Spleen (tissue), 11 donors: ENCODE measurements around the gene CDC42EP2. TPM values are rescaled to one million over a fixed set of nuclear protein-coding genes. Genes with fewer than 3 reads are reported as not detected.
A peak's percentile ranks its signal among the peaks of the same experiment; 100 is the strongest.

Experiments used
- DNase-seq: peaks from one replicate; pipeline ENCODE4 v3.0.0-alpha.2; 2020
- H3K27ac ChIP-seq, 8 donors: fragments of 200-600 bp; sonication (generic) in 7 of 8; 1 replicate in 4 of 8; 2 replicates in 4 of 8; pipeline versions ENCODE4 v1.5.0 to v1.8.0; 2016 to 2021; ENCODE audit warnings: inconsistent platforms in 4 of 8, mild to moderate bottlenecking in 4 of 8, moderate library complexity in 1 of 8
- H3K27me3 ChIP-seq, 7 donors: fragments of 200-600 bp; sonication (generic) in 6 of 7; replicated peaks in 1 of 7; 1 replicate in 4 of 7; 2 replicates in 3 of 7; pipeline versions ENCODE4 v1.5.0 to v1.8.0; 2016 to 2021; ENCODE audit warnings: inconsistent platforms in 3 of 7, mild to moderate bottlenecking in 1 of 7
- H3K36me3 ChIP-seq, 6 donors: fragments of 200-600 bp; sonication (generic) in 5 of 6; 1 replicate in 4 of 6; 2 replicates in 2 of 6; pipeline versions ENCODE4 v1.5.0 to v1.8.0; 2016 to 2021; ENCODE audit warnings: inconsistent platforms in 2 of 6
- H3K4me1 ChIP-seq, 6 donors: fragments of 200-600 bp; sonication (generic) in 5 of 6; 1 replicate in 3 of 6; 2 replicates in 3 of 6; pipeline versions ENCODE4 v1.5.0 to v1.8.0; 2016 to 2021; ENCODE audit warnings: inconsistent platforms in 3 of 6
- H3K4me3 ChIP-seq, 8 donors: fragments of 200-600 bp; sonication (generic) in 7 of 8; 1 replicate in 4 of 8; 2 replicates in 4 of 8; pipeline versions ENCODE4 v1.5.0 to v1.8.0; 2016 to 2021; ENCODE audit warnings: inconsistent platforms in 4 of 8, mild to moderate bottlenecking in 4 of 8, moderate library complexity in 2 of 8
- H3K9me3 ChIP-seq, 8 donors: fragments of 200-600 bp; sonication (generic) in 7 of 8; 1 replicate in 4 of 8; 2 replicates in 4 of 8; pipeline versions ENCODE4 v1.5.0 to v1.8.0; 2016 to 2021; ENCODE audit warnings: inconsistent platforms in 4 of 8
- CTCF ChIP-seq, 11 experiments: fragments of 200-600 bp in 7 of 11; fragments of 450-650 bp in 4 of 11; sonication (generic) in 4 of 11; IDR thresholded peaks in 8 of 11; conservative IDR thresholded peaks in 3 of 11; 1 replicate in 7 of 11; 2 replicates in 4 of 11; pipeline versions ENCODE4 v1.4.0 to v1.8.0; 2016 to 2021; ENCODE audit warnings: antibody characterized with exemption in 11 of 11, inconsistent platforms in 4 of 11, mild to moderate bottlenecking in 1 of 11
- POLR2A ChIP-seq, 3 donors: fragments of 450-650 bp; IDR thresholded peaks; one replicate each; pipeline ENCODE4 v1.5.1; 2017; ENCODE audit warnings: antibody characterized with exemption in 3 of 3, mild to moderate bottlenecking in 1 of 3
- POLR2AphosphoS5 ChIP-seq, 3 donors: sonication (generic); formaldehyde crosslinking; IDR thresholded peaks; one replicate each; pipeline ENCODE4 v1.5.1; 2017; ENCODE audit warnings: antibody characterized with exemption in 3 of 3
- WGBS, 5 donors: extraction: QIAGEN DNeasy Blood & Tissue Kit in 3 of 5; methylation state at CpG; one replicate each; pipeline versions ENCODE4 v1.1.5 to v1.1.7; 2013 to 2018; 5-methylcytosine and 5-hydroxymethylcytosine counted together
- intact Hi-C: fragments of 100-400 bp; cut with DNase I; formaldehyde crosslinking; loops from one replicate; pipeline ENCODE4 v1.15.0; 2023; ENCODE audit warnings: low total_unique reads
- polyA plus RNA-seq, 3 donors: library from polyadenylated mRNA; stranded (reverse); fragments of 200-250 nt; gene quantifications; one replicate each; pipeline ENCODE4 v1.2.1, GENCODE V29; 2013
- total RNA-seq, 7 donors: library from RNA; depleted of rRNA in 3 of 7; stranded (reverse); fragments of >200 nt in 3 of 7; fragmentation: NEBNext Ultra II Directional in 4 of 7; extraction: Animal tissue kit (Norgen Biotek cat#: 25700) in 4 of 7; gene quantifications; one replicate each; pipeline versions ENCODE4 v1.1.0 to v1.2.1, GENCODE V29; 2016 to 2021
- donor health status: healthy with polysubstance abuse.
- donor health status: DM: no; HTN: no; CAD: no; lungs with moderate emphysema.
- donor health status: DM: no; HTN: no; CAD: no.
- donor health status: Bipolar disorder and iron deficiency.
- donor health status: healthy.
- donor health status: DM: no; HTN: no; CAD: no.
- donor health status: DM: yes; HTN: yes; CAD: no.

CDC42EP2 gene
- total and polyA plus RNA-seq, 10 donors: 4.2 to 48.0 (median 20.9) TPM

GRCh38 chr11:65301491-65302329 is 13.0 kb upstream of the CDC42EP2 start:
- Histone ChIP-seq H3K27me3 (no peaks in the 10 kb centered on the region), H3K27ac (peak overlapping the region in 7 of 8 donors; percentile 3 to 95 (median 58)), H3K4me3 (no peak overlapping the region), H3K9me3 (no peaks in the 10 kb centered on the region), H3K4me1 (peaks cover 8 to 62% (median 40%) of the 10 kb centered on the region in 6 donors), H3K36me3 (peaks cover 0 to 64% (median 10%) of the 10 kb centered on the region in 6 donors)
- intact Hi-C loops: no loop called here
- TF ChIP-seq POLR2AphosphoS5 (IDR thresholded peaks at IDR 0.05): peak; percentile 22 to 76 (median 75)
- no peak for TF ChIP-seq POLR2A (IDR thresholded peaks at IDR 0.05)
- peak; percentile 77 for DNase-seq
- 56 to 66% (median 61%) methylated on average over 5 to 12 of the region's 12 CpGs for WGBS, 5 donors

- TF ChIP-seq CTCF (IDR thresholded peaks at IDR 0.05 in 8 of 11, conservative IDR thresholded peaks at IDR 0.05 in 3 of 11) (no peak), POLR2A (IDR thresholded peaks at IDR 0.05) (no peak), POLR2AphosphoS5 (IDR thresholded peaks at IDR 0.05) (no peak)
- no peak for DNase-seq
- intact Hi-C loops: no loop called here
- no peaks in the 10 kb centered on the region for H3K27me3 ChIP-seq
- no peaks in the 10 kb centered on the region for H3K9me3 ChIP-seq
- 81 to 98% (median 96%) methylated on average over 3 of the region's 3 CpGs for WGBS, 5 donors
- H3K4me1 ChIP-seq: peaks cover 16 to 62% (median 38%) of the 10 kb centered on the region in 6 donors
- no peak overlapping the region for H3K27ac ChIP-seq
- peaks cover 0 to 45% (median 0%) of the 10 kb centered on the region in 6 donors for H3K36me3 ChIP-seq
- H3K4me3 ChIP-seq: no peak overlapping the region
Measured at GRCh38 chr11:65303555-65303954, 11.1 kb upstream of the CDC42EP2 start.

DNA sequence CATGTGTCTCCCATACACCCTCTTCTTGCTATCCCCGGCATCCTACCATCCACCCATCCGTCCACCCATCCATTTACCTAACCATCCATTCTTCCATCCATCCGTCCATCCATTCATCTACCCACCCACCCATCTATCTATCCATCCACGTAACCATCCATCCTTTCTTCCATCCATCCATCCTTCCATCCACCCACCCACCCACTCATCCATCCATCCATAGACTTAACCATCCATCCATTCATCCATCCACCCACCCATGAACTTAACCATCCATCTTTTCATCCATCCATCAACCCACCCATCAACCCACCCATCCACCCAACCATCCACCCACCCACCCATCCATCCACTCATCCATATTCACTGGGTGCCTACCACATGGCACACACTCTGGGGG is 10.6 kb upstream of the CDC42EP2 start:
- peaks cover 21 to 62% (median 40%) of the 10 kb centered on the region in 6 donors for H3K4me1 ChIP-seq
- 96 to 98% (median 98%) methylated on average over 4 of the region's 4 CpGs for WGBS, 5 donors
- intact Hi-C loops: no loop called here

DNA sequence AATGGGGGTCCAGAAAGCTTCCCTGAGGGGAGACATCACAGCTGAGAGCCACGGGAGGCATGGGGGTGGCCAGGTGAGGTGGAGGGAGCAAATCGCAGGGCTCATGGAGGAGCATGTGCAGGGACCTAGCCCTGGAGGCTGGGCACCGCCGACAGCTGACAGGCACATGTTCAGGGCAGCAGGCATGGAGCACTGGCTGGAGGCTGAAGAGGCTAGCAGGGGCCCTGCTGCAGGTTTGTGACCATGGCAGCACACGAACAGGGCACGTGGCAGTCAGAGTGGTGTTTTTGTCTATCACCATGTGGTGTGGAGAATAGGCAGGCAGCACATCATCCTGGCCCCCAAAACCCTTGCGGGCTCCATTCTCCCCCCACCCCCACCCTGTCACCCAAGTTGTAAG is 10.1 kb upstream of the CDC42EP2 start:
- no peaks in the 10 kb centered on the region for H3K9me3 ChIP-seq
- H3K27ac ChIP-seq: peak overlapping the region in 1 of 8 donors; percentile 13
- peaks cover 0 to 35% (median 0%) of the 10 kb centered on the region in 6 donors for H3K36me3 ChIP-seq
- DNase-seq: no peak
- peak in 2 of 3 donors; percentile 17 to 39 for TF ChIP-seq POLR2AphosphoS5 (IDR thresholded peaks at IDR 0.05)
- no peak for TF ChIP-seq POLR2A (IDR thresholded peaks at IDR 0.05)
- no peak for TF ChIP-seq CTCF (IDR thresholded peaks at IDR 0.05 in 8 of 11, conservative IDR thresholded peaks at IDR 0.05 in 3 of 11)
- H3K4me3 ChIP-seq: no peak overlapping the region
- intact Hi-C loops: no loop called here
- WGBS, 5 donors: 96 to 99% (median 96%) methylated on average over 7 of the region's 7 CpGs
- peaks cover 20 to 62% (median 41%) of the 10 kb centered on the region in 6 donors for H3K4me1 ChIP-seq
- H3K27me3 ChIP-seq: no peaks in the 10 kb centered on the region

More for the DNA sequence above, 10.6 kb upstream of the CDC42EP2 start:
- H3K9me3 ChIP-seq: no peaks in the 10 kb centered on the region
- H3K4me3 ChIP-seq: no peak overlapping the region
- H3K36me3 ChIP-seq: peaks cover 0 to 40% (median 0%) of the 10 kb centered on the region in 6 donors
- TF ChIP-seq POLR2AphosphoS5 (IDR thresholded peaks at IDR 0.05): no peak
- TF ChIP-seq POLR2A (IDR thresholded peaks at IDR 0.05): no peak
- no peak for TF ChIP-seq CTCF (IDR thresholded peaks at IDR 0.05 in 8 of 11, conservative IDR thresholded peaks at IDR 0.05 in 3 of 11)
- no peak for DNase-seq
- H3K27me3 ChIP-seq: no peaks in the 10 kb centered on the region
- H3K27ac ChIP-seq: no peak overlapping the region
